ENCODE results near the gene SNRPB. TPM values are rescaled to one million over a fixed set of nuclear protein-coding genes. Genes with fewer than 3 reads are reported as not detected.

The SNRPB gene
- total RNA-seq, 2 donors from 2014 or later, result 53.1 to 61.0 TPM

- H3K36me3 ChIP-seq (replicated peaks in 1 of 2; ENCODE audit: insufficient read depth in 1 of 2, low read depth in 2 of 2), result peaks cover 0 to 24% of the 10 kb centered on the region in 2 donors
- ATAC-seq (no peak), DNase-seq (no peak)
- no peaks in the 10 kb centered on the region for H3K4me1 ChIP-seq
- no peaks in the 10 kb centered on the region for H3K9me3 ChIP-seq
- H3K4me3 ChIP-seq, result no peak overlapping the region
- no peak for TF ChIP-seq CTCF (IDR thresholded peaks at IDR 0.05)
- no peak for TF ChIP-seq POLR2A (IDR thresholded peaks at IDR 0.05)
- no peaks in the 10 kb centered on the region for H3K27me3 ChIP-seq
- H3K27ac ChIP-seq, result no peak overlapping the region
- WGBS, 2 donors, result 98% methylated on average over 2 of the region's 2 CpGs
- intact Hi-C loops (cut with DNase I), result no loop called here
Observed at GRCh38 chr20:2485080-2485479, 14.5 kb upstream of the SNRPB start.

GRCh38 chr20:2483504-2483903 lies 12.9 kb upstream of the SNRPB start:
- WGBS, 2 donors, result 93 to 95% methylated on average over 12 of the region's 12 CpGs
- Histone ChIP-seq H3K4me1 (no peaks in the 10 kb centered on the region), H3K27ac (no peak overlapping the region), H3K9me3 (no peaks in the 10 kb centered on the region), H3K27me3 (no peaks in the 10 kb centered on the region), H3K36me3 (replicated peaks in 1 of 2; ENCODE audit: insufficient read depth in 1 of 2, low read depth in 2 of 2) (peaks cover 0 to 20% of the 10 kb centered on the region in 2 donors), H3K4me3 (no peak overlapping the region)
- TF ChIP-seq CTCF (IDR thresholded peaks at IDR 0.05) (no peak), POLR2A (IDR thresholded peaks at IDR 0.05) (no peak)
- no peak for DNase-seq
- ATAC-seq, result no peak
- intact Hi-C loops (cut with DNase I), result no loop called here

- no peak overlapping the region for H3K27ac ChIP-seq
- ATAC-seq (no peak), DNase-seq (no peak)
- no peaks in the 10 kb centered on the region for H3K9me3 ChIP-seq
- peaks cover 0 to 15% of the 10 kb centered on the region in 2 donors for H3K36me3 ChIP-seq (replicated peaks in 1 of 2; ENCODE audit: insufficient read depth in 1 of 2, low read depth in 2 of 2)
- no peaks in the 10 kb centered on the region for H3K27me3 ChIP-seq
- WGBS, 2 donors, result 91 to 92% methylated on average over 2 of the region's 2 CpGs
- H3K4me3 ChIP-seq, result no peak overlapping the region
- TF ChIP-seq POLR2A (IDR thresholded peaks at IDR 0.05), result no peak
- TF ChIP-seq CTCF (IDR thresholded peaks at IDR 0.05), result no peak
- H3K4me1 ChIP-seq, result no peaks in the 10 kb centered on the region
- intact Hi-C loops (cut with DNase I), result no loop called here
Observed at GRCh38 chr20:2480381-2480780, 9.8 kb upstream of the SNRPB start.

- no peaks in the 10 kb centered on the region for H3K27me3 ChIP-seq
- no peak overlapping the region for H3K27ac ChIP-seq
- ATAC-seq (no peak), DNase-seq (no peak)
- 81 to 90% methylated on average over 5 of the region's 5 CpGs for WGBS, 2 donors
- no peak overlapping the region for H3K4me3 ChIP-seq
- TF ChIP-seq CTCF (IDR thresholded peaks at IDR 0.05) (no peak), POLR2A (IDR thresholded peaks at IDR 0.05) (no peak)
- H3K9me3 ChIP-seq, result no peaks in the 10 kb centered on the region
- no peaks in the 10 kb centered on the region for H3K4me1 ChIP-seq
- no peaks in the 10 kb centered on the region for H3K36me3 ChIP-seq (replicated peaks in 1 of 2; ENCODE audit: insufficient read depth in 1 of 2, low read depth in 2 of 2)
- intact Hi-C loops (cut with DNase I), result loop anchor here (10.0 kb wide), 1 partner anchor 358 kb away; no protein-coding TSS in a partner anchor
Observed at GRCh38 chr20:2476742-2477615, 6.4 kb upstream of the SNRPB start.

All from body of pancreas (tissue), 4 donors.